HG03097 (cell line): Measurements from ENCODE around the gene AOAH.

Experiments used
- ATAC-seq: cut with Tn5 transposase; IDR thresholded peaks from one replicate; pipeline ENCODE4 v1.9.1; 2021; ENCODE audit not compliant: unreplicated experiment, low FRiP score

The AOAH gene, protein sequence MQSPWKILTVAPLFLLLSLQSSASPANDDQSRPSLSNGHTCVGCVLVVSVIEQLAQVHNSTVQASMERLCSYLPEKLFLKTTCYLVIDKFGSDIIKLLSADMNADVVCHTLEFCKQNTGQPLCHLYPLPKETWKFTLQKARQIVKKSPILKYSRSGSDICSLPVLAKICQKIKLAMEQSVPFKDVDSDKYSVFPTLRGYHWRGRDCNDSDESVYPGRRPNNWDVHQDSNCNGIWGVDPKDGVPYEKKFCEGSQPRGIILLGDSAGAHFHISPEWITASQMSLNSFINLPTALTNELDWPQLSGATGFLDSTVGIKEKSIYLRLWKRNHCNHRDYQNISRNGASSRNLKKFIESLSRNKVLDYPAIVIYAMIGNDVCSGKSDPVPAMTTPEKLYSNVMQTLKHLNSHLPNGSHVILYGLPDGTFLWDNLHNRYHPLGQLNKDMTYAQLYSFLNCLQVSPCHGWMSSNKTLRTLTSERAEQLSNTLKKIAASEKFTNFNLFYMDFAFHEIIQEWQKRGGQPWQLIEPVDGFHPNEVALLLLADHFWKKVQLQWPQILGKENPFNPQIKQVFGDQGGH

GRCh38 chr7:36723951-36724664 is at the start of gene AOAH:
Gene AOAH (minus strand): TSS chr7:36724494. CDS start chr7:36724148, 346 bp downstream.
- peak; percentile 84 for ATAC-seq

GRCh38 chr7:36766451-36766850 is 42.2 kb upstream of the AOAH start:
- ATAC-seq: no peak

- no peak for ATAC-seq
Observed at GRCh38 chr7:36765605-36766004, 41.3 kb upstream of the AOAH start.

GRCh38 chr7:36764929-36765328 is 40.6 kb upstream of the AOAH start:
- ATAC-seq: no peak

DNA sequence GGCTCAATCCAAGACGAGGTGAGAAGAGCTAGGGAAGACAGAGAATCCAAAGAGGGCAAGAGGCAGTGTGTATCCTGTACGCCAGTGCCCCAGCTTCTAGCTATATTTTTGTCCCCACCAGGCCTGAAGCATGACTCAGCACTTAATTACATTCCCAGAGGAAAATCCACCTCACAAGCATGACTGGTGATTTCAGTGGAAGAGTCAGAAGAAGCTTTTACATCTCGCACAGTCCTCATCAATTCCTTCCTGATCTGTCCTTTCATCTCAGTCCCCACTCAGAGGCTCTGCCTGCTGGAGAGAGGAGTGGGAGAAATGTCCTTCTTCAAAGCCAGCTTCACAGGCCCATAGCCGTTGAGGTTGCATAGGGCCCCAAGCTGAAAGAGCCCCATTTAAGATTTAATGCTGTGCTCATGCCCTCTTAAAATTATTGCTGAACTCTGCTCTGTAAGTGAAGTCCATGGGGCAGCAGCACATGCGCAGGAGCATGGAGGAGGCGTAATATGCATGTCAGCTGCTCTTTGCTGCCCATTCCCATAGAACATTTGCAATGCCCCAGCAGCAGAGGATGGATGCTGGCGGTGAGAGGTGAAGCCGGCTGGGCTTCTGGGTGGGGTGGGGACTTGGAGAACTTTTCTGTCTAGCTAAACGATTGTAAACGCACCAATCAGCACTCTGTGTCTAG is 39.0 kb upstream of the AOAH start:
- ATAC-seq: no peak

GRCh38 chr7:36762394-36762793 is 38.1 kb upstream of the AOAH start:
- no peak for ATAC-seq

- no peak for ATAC-seq
Observed at GRCh38 chr7:36761835-36762234, 37.5 kb upstream of the AOAH start.

DNA sequence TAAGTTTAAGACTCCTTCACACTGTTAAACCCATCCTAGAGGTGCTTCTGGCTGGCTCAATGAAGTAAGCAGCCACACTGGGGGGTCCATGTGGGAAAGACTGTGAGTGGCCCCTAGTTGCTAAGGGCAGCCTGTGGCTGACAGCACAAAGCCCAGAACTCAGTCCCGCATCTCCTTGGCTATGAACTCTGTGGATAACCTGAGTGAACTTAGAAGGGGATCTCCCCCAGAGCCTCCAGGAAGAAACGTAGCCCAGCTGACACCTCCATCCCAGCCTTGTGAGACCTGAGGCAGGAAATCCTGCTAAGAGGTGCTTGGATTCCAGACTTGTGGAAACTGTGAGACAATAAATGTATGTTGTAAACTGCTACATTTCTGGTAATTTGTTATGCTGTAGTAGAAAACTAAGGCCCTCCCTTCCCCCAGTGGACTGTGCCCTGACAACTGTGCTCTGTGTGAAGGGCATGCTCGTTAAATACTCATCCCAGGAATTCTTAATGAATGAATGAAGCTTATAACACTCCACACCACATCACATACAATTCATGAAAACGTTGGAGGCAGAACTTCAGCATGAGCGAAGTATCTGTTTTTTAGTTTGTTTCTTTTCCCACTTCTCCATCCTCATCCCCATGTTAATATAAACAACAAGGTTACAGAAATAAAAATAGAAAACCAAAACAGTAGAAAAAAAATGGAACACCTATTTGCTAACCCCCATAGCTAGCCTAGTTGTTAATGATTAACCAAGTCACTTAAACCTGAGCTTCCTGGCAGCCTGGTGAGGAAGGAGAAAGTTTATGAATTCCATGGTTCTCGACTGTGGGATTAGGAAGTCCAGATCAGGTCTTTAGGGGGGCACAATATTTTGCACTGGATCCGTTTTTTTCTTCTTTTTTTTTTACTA is 36.8 kb upstream of the AOAH start:
- no peak for ATAC-seq

GRCh38 chr7:36758879-36759278 is 34.6 kb upstream of the AOAH start:
- no peak for ATAC-seq

GRCh38 chr7:36755484-36755883 is 31.2 kb upstream of the AOAH start:
- no peak for ATAC-seq

GRCh38 chr7:36752026-36752711 is 27.9 kb upstream of the AOAH start:
- no peak for ATAC-seq

DNA sequence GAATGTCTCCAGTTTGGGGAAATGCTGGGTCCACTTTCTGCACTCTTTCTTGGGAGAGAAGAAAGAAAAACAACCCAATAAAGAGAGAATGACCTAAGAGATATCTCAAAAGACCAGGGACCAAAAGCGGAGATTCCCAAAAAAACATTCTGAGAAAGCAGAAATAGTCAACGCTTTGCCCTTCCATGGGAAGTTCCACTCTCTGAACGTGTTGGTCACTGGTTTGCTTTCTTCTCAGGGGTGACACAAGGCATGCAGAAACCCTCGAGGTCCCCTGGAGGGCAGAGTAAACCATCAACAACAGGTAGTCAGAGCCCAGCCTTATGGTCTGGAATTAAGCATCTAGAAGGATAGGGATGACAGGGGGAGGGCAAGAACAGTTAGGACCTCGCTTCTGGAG is 26.2 kb upstream of the AOAH start:
- no peak for ATAC-seq

DNA sequence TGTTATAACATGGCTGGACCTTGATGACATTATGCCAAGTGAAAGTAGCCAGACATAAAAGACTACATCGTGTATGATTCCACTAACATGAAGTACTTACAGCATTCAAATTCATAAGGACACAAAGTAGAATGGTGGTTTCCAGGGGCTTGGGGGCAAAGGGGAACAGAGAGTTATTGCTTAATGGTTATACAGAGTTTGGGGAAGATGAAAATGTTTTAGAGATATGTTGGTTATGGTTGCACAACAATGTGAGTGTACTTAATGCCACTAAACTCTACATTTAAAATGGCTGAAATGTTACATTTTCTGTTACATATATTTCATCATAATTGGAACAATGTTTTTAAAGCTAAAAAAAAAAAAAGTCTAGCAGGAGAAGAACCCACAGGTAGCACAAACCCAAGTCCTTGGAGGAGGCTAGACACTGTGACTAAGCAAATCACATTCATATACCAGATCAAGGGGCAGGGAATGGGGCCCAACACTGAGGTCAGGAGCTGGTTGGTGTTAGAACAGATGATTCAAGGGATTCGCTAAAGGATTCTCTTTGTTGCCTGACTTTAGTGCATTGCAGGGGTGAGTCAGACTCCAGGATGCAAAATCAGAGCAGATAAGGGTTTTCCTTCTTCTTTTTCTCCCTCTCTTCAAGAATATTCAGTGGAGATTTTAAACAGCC is 25.1 kb upstream of the AOAH start:
- ATAC-seq: no peak

DNA sequence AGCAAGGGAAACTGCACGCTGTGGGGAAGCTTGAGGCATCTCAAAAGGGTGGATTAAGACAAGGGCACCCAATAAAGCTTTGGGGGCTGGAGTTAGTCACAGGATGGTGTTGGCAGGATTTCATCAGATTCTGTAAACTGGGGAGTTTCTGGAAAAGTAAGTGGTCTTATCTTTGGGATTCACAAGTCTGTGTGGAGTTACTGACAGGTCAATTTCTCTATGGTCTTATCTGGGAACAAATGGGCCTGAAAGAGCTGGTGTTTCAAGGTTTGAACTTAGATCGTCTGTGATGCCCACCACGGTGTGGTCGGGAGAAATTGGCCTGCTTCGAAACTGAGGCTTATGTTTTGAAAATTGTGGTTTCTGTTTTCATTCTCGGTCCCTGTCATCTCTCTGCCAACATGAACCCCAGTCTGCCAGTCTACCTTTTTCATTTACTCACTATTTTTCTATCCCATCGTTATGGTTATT is 23.8 kb upstream of the AOAH start:
- ATAC-seq: no peak

DNA sequence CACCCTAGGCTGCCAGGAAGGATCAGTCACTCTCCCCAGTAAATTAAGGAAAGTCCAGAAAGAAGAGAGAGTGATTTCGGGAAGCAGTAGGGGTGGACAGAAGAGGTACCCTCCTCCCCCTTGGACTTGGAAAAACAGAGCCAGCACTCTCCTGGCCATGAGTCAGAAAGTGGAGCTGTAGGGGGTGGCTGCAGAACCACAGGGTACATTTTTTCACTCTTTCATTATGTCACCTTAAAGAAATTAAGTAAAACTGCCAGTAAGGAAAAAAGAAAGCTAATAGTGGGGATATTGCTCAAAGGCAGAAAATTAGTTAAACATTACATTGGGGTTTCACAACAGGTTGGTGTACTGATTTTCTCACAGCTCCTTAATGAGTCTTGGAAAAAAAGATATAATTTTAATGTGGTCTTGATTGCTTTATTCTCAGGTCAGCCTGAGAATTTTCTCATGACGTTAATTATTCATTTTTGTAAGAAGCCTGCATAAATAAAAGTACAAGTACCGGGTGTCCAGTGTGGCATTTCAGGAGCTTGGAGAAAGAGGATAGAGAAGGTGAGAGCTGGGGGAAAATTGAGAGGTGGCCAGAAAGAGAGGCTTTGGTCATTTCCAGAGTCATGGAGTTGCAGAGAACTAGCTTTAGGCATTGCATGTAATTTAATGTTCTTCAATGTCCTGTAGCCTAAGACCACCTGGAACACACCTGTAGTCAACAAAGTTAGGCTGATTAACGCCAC is 23.2 kb upstream of the AOAH start:
- ATAC-seq: no peak

DNA sequence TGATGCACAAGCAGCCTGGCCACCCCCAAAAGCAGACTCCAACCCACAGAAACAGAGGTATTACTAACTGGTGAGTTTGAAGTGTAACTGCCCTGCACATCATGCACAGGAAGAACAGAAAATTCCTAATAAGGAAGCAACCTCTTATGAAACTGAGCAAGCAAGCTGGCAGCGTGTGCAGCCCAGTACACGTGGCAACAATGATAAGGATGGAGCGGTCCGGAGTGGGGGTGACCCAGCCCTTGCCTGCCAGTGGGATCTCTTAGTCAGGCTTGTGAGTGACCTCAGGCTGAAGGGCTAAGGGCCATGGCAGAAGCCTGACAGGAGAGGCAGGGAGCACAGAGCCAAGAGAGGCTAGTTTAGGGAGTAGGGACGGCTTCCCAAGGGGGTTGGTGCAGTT is 22.1 kb upstream of the AOAH start:
- no peak for ATAC-seq

DNA sequence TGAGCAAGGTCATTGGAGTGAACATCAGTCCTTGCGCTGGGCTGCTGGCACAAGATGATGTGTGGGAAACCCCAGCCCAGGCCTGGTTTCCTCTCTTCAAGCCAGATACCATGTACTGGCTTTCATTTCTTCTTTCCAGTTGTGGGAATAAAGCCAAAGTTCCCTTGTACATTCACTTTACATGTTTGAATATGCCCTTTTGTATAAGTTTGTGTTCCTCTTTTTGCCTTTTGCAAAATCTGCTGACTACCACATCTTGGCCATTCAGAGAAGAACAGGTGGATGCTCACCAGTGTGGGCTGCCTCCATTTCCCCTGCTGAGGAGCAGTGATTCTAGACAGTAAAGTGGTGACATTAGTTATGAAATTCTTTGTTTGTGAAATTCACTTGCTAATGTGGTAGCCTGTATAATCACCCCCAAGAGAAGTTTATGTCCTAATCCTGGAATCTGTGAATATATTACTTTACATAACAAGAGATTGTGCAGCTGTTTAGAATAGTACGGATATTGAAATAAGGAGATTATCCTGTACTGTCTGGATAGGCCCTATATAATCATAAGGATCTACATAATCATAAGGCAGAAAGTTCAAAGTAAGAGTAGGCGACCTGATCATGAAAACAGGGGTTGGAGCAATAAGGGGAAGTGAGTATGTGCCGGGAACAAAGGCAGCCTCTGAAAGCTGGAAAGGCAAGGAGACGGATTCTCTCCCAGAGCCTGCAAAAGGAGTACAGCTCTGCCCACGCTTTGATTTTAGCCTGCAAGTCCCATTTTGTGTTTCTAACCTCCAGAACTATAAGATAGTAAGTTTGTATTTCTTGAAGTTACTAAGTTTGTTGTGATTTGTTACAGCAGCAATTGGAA is 18.8 kb upstream of the AOAH start:
- ATAC-seq: no peak
